Dermis microvascular lymphatic vessel endothelial cell (primary cell): Measurements from ENCODE around the gene DOCK10. TPM values are rescaled to one million over a fixed set of nuclear protein-coding genes. Genes with fewer than 3 reads are reported as not detected.
"Not testable (repeated sequence)": the region's sequence is repeated elsewhere in the genome, so short reads cannot be mapped to it uniquely, and the experiment has no call there.

Experiments
- DNase-seq, 2 donors: peaks; one replicate each; pipeline versions ENCODE4 v3.0.0 to v3.0.0-alpha.2; 2010; ENCODE audit warnings: low read depth in 2 of 2
- total RNA-seq: library from RNA; depleted of rRNA; stranded (reverse); fragments of >200 nt; gene quantifications from 2 replicates; pipeline ENCODE4 v1.2.1, GENCODE V29; 2014

Gene DOCK10
- 4.6 and 6.1 TPM in 2 replicates for total RNA-seq

GRCh38 chr2:225041851-225042799 is at the start of gene DOCK10:
Gene DOCK10 (minus strand): TSS chr2:225042468. CDS start chr2:225042374, 94 bp downstream.
- DNase-seq: peak in 1 of 2 donors; percentile 48

GRCh38 chr2:225091336-225091735 is 49.1 kb upstream of the DOCK10 start:
- no peak for DNase-seq

- DNase-seq: no peak
Observed at GRCh38 chr2:225090746-225091145, 48.5 kb upstream of the DOCK10 start.

GRCh38 chr2:225086915-225087314 is 44.6 kb upstream of the DOCK10 start:
- DNase-seq: no peak

- DNase-seq: no peak
Observed at GRCh38 chr2:225086439-225086838, 44.2 kb upstream of the DOCK10 start.

GRCh38 chr2:225083276-225083675 is 41.0 kb upstream of the DOCK10 start:
- no peak for DNase-seq

- no peak for DNase-seq
Observed at GRCh38 chr2:225076125-225076524, 33.9 kb upstream of the DOCK10 start.

GRCh38 chr2:225074919-225075681 is 32.8 kb upstream of the DOCK10 start:
- DNase-seq: no peak

GRCh38 chr2:225074366-225074765 is 32.1 kb upstream of the DOCK10 start:
- no peak for DNase-seq

- DNase-seq: no peak
Observed at GRCh38 chr2:225073198-225073597, 30.9 kb upstream of the DOCK10 start.

- DNase-seq: no peak
Observed at GRCh38 chr2:225072444-225072843, 30.2 kb upstream of the DOCK10 start.

- DNase-seq: no peak
Observed at GRCh38 chr2:225070811-225071210, 28.5 kb upstream of the DOCK10 start.

GRCh38 chr2:225069966-225070365 is 27.7 kb upstream of the DOCK10 start:
- DNase-seq: no peak

- no peak for DNase-seq
Observed at GRCh38 chr2:225069477-225069876, 27.2 kb upstream of the DOCK10 start.

GRCh38 chr2:225065882-225066281 is 23.6 kb upstream of the DOCK10 start:
- DNase-seq: no peak

GRCh38 chr2:225064928-225065327 is 22.7 kb upstream of the DOCK10 start:
- no peak for DNase-seq

- no peak for DNase-seq
Observed at GRCh38 chr2:225064362-225064761, 22.1 kb upstream of the DOCK10 start.

GRCh38 chr2:225056330-225057073 is 14.2 kb upstream of the DOCK10 start:
- DNase-seq: peak in 1 of 2 donors; percentile 58

GRCh38 chr2:225055714-225056113 is 13.4 kb upstream of the DOCK10 start:
- no peak for DNase-seq

GRCh38 chr2:225052703-225053102 is 10.4 kb upstream of the DOCK10 start:
- DNase-seq: no peak

GRCh38 chr2:225047502-225047901 is 5.2 kb upstream of the DOCK10 start:
- not testable (repeated sequence) for DNase-seq

- no peak for DNase-seq
Observed at GRCh38 chr2:225042800-225043167, 516 bp upstream of the DOCK10 start.
